GM19324 (cell line): Measurements from ENCODE around the gene PSKH1.
A peak's percentile ranks its signal among the peaks of the same experiment; 100 is the strongest.

Experiments
- ATAC-seq: cut with Tn5 transposase; IDR thresholded peaks from one replicate; pipeline ENCODE4 v1.9.1; 2021; ENCODE audit warnings: mild to moderate bottlenecking, moderate library complexity; ENCODE audit not compliant: unreplicated experiment, low FRiP score

Gene PSKH1

GRCh38 chr16:67922740-67923139 lies 29.7 kb downstream of the PSKH1 start:
- no peak for ATAC-seq

- no peak for ATAC-seq
These were observed 30.5 kb downstream of the PSKH1 start for GRCh38 chr16:67923414-67924116.

DNA sequence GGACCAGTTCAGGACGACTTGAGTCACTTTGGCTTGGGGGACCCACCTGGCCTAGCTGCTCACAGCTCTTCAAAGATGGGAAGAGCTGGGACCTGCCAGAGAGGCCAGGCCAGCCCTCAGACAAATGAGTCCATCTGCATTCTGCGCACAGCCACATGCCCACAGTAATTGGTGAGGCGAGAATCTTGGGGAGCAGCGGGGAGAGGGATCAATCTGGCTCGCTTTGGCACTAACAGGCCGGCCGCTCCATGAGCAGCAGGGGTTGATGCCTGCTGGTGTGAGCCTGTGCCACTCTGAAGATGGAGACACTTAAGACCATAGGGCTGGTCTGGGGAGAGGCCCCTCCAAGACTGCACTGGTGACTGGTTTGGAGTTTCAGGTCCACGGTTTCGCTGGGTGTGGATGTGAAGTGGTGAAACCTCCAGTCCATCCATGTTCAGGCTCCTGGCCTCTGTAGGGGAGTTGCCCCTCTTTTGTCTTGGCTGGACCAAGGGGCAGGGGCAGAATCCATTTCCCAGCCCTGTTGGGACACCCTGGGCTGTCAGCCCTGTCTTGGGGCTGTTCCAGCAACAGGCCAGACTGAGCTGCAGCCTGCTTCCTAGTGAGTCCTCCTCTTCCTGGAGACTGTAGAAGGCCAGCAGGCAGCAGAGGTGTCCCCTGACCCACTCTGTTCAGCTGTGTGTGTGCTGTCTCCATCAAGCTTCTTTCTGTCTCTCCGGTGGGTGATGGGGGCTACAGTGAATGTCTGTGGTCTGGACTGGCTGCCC lies 31.3 kb downstream of the PSKH1 start:
- no peak for ATAC-seq

GRCh38 chr16:67926181-67926750 lies 33.2 kb downstream of the PSKH1 start:
- ATAC-seq, result no peak

- no peak for ATAC-seq
These were observed 34.3 kb downstream of the PSKH1 start for GRCh38 chr16:67927131-67927941.

DNA sequence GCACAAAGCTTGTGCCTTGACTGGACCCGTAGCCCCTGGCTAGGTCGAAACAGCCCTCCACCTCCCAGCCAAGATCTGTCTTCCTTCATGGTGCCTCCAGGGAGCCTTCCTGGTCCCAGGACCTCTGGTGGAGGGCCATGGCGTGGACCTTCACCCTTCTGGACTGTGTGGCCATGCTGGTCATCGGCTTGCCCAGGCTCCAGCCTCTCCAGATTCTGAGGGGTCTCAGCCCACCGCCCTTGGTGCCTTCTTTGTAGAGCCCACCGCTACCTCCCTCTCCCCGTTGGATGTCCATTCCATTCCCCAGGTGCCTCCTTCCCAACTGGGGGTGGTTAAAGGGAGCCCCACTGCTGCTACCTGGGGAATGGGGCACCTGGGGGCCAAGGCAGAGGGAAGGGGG lies 35.1 kb downstream of the PSKH1 start:
- no peak for ATAC-seq

- ATAC-seq, result no peak
These were observed 35.7 kb downstream of the PSKH1 start for GRCh38 chr16:67928561-67929364.

- ATAC-seq, result no peak
These were observed 37.1 kb downstream of the PSKH1 start for GRCh38 chr16:67930191-67930590.

DNA sequence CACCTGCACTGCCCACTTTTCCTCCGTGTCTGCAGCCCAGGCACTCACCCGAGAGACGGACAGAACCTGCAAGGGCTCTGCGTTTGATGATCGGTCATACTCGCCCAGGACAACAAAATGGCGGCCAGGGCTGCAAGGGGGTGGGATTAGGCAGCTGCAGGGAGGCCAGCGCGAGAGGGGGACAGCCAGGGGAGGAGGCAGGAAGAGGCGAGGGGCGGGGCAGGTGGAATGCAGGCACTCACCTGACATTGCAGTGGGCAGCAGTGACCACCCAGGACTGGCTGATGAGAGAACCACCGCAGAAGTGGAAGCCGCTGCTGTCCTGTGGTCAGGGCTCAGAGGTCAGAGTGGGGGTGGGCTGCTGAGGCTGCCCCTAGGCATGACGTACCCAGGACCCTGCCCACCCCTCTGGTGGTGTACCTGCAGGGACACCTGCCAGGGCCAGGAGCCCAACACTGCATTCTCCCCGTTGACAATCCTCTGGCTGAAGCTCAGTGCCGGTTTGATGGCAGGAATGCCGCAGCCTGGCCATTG lies 37.7 kb downstream of the PSKH1 start:
- no peak for ATAC-seq

- ATAC-seq, result no peak
These were observed 38.8 kb downstream of the PSKH1 start, which contains the start of gene CTRL for GRCh38 chr16:67931712-67932461. Gene CTRL, minus strand, starts transcription at chr16:67931862. Its CDS starts 10 bp downstream, at chr16:67931852.

- no peak for ATAC-seq
These were observed 39.4 kb downstream of the PSKH1 start for GRCh38 chr16:67932462-67932840.

- no peak for ATAC-seq
These were observed 40.8 kb downstream of the PSKH1 start for GRCh38 chr16:67933805-67934204.

GRCh38 chr16:67934306-67935100 lies 41.4 kb downstream of the PSKH1 start:
- no peak for ATAC-seq

DNA sequence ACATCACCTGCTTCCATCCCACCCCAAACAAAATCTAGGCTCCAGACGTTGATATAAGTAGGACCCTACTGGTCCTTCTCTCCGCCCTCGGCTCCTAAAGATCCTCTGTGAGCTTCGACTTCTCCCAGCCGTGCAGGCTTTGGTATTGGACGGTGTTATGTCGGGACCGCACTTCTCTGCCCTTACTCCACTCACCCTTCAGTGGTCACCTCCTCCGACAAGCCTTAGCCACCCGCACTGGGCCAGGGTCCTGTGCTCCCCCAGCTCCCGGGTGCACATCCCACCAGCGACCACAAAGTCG lies 42.0 kb downstream of the PSKH1 start:
- no peak for ATAC-seq

DNA sequence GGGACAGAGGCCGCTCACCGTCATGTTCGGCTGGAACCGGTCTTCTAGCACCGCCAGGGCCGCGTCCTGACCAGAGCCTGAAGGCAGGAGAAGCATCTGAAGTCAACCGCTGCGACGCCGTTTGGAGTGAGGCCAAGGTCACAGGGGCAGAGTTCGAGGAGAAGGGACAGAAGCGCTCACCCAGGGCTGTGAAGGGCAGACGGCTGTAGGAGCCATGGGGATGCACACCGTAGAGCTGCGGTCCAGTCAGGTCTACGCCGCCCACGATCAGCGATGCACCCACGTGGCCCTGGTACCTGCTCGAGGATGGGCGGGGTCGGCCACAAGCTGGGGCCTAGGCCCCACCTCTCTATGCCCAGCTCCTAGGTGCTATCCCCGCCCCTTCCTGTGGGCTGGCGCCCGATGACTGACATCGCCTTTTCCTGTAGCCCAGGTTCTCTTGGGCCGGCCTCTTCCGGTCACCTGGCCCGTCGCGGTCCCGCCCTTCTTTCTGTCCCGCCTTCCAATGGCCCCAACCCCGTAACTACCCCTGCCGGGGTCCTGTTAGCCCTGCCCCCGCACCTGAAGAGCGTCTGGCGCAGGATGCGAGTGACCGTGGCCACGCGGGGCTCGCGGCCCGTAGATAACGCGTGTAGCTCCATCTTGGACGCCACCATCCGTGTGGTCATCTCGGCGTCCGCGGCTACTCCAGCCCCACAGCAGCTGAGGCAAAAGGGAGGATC lies 42.5 kb downstream of the PSKH1 start:
- peak; percentile 87 for ATAC-seq

- peak; percentile 43 for ATAC-seq
These were observed 43.2 kb downstream of the PSKH1 start, which contains the start of gene PSMB10 for GRCh38 chr16:67936124-67936879. Gene PSMB10, minus strand, starts transcription at chr16:67936850. Its CDS starts 101 bp downstream, at chr16:67936749.
